ENCODE data around the gene LARGE1. TPM values are rescaled to one million over a fixed set of nuclear protein-coding genes. Genes with fewer than 3 reads are reported as not detected.

The LARGE1 gene
- total RNA-seq, 1 donor from 2014 or later, result 29.5 TPM

GRCh38 chr22:33578752-33579151 lies 341.5 kb downstream of the LARGE1 start:
- intact Hi-C loops (cut with DNase I), result no loop called here
- Histone ChIP-seq H3K27me3 (no peaks in the 10 kb centered on the region), H3K4me3 (no peak overlapping the region), H3K36me3 (no peaks in the 10 kb centered on the region), H3K4me1 (peaks cover 17% of the 10 kb centered on the region), H3K9me3 (no peaks in the 10 kb centered on the region), H3K27ac (no peak overlapping the region)
- DNase-seq (ENCODE audit: extremely low spot score in 2 of 2), result no peak
- no peak for TF ChIP-seq CTCF (IDR thresholded peaks at IDR 0.05)
- no peak for TF ChIP-seq POLR2AphosphoS5 (IDR thresholded peaks at IDR 0.05; ENCODE audit: insufficient read depth in 1 of 2, low read depth in 1 of 2)
- TF ChIP-seq POLR2A (IDR thresholded peaks at IDR 0.05), result no peak

DNA sequence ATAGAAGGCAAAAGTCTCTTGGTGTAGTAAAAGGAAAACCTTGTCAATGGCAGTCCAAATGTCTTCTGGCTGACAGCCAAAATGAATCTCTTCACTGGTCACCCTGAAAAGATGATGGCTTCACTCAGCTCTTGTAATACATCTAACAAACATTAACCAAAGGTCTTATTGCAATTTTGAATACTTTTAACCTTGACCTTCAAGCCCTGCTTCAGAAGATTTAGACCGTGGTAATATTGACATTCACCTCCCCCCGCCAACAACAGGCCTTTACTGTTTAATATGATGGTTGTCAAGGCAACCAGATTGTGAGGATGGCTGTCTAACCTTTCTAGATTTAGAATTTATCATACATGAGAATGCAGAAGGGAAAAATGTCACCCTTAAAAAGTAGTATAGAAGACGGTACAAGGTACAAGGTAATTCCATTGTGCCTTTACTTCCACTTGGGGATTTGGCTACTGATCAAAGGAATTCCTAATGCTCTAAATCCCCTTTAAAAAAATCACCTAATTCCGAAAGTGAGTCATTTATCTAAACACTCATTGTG lies 342.3 kb downstream of the LARGE1 start:
- DNase-seq (ENCODE audit: extremely low spot score in 2 of 2), result peak in 1 of 2 donors; percentile 5
- Histone ChIP-seq H3K4me3 (no peak overlapping the region), H3K27me3 (no peaks in the 10 kb centered on the region), H3K4me1 (peaks cover 17% of the 10 kb centered on the region), H3K27ac (no peak overlapping the region), H3K36me3 (no peaks in the 10 kb centered on the region), H3K9me3 (no peaks in the 10 kb centered on the region)
- intact Hi-C loops (cut with DNase I), result no loop called here
- TF ChIP-seq POLR2AphosphoS5 (IDR thresholded peaks at IDR 0.05; ENCODE audit: insufficient read depth in 1 of 2, low read depth in 1 of 2) (no peak), CTCF (IDR thresholded peaks at IDR 0.05) (no peak), POLR2A (IDR thresholded peaks at IDR 0.05) (no peak)

GRCh38 chr22:33576205-33576604 lies 344.1 kb downstream of the LARGE1 start:
- intact Hi-C loops (cut with DNase I), result no loop called here

GRCh38 chr22:33575771-33576170 lies 344.5 kb downstream of the LARGE1 start:
- intact Hi-C loops (cut with DNase I), result no loop called here
- Histone ChIP-seq H3K4me3 (no peak overlapping the region), H3K27me3 (no peaks in the 10 kb centered on the region), H3K36me3 (no peaks in the 10 kb centered on the region), H3K9me3 (no peaks in the 10 kb centered on the region), H3K4me1 (peaks cover 17% of the 10 kb centered on the region), H3K27ac (no peak overlapping the region)
- DNase-seq (ENCODE audit: extremely low spot score in 2 of 2), result no peak
- TF ChIP-seq CTCF (IDR thresholded peaks at IDR 0.05), result no peak
- TF ChIP-seq POLR2AphosphoS5 (IDR thresholded peaks at IDR 0.05; ENCODE audit: insufficient read depth in 1 of 2, low read depth in 1 of 2), result no peak
- TF ChIP-seq POLR2A (IDR thresholded peaks at IDR 0.05), result no peak

More at GRCh38 chr22:33576205-33576604, 344.1 kb downstream of the LARGE1 start:
- Histone ChIP-seq H3K4me1 (peaks cover 17% of the 10 kb centered on the region), H3K36me3 (no peaks in the 10 kb centered on the region), H3K27me3 (no peaks in the 10 kb centered on the region), H3K27ac (no peak overlapping the region), H3K9me3 (no peaks in the 10 kb centered on the region), H3K4me3 (no peak overlapping the region)
- no peak for DNase-seq (ENCODE audit: extremely low spot score in 2 of 2)
- TF ChIP-seq POLR2A (IDR thresholded peaks at IDR 0.05) (no peak), CTCF (IDR thresholded peaks at IDR 0.05) (no peak), POLR2AphosphoS5 (IDR thresholded peaks at IDR 0.05; ENCODE audit: insufficient read depth in 1 of 2, low read depth in 1 of 2) (no peak)

DNA sequence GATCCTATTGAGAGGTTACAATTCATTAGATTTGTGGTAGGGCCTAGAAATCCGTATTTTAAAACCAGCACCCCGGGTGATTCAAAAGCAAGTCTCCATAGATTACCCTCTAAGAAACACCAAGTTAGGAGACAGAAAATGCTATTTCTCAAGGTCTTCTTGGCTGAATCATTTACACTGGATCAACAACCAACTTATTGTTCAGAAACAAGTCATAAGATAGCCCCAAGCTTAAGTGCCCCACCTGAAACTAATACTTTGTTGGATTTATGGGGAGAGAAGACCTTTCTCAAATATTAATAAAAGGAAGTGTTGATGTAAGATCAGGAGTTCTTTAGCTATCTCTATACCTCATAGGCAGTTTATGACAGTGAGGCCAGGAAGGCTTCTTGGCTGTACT lies 345.2 kb downstream of the LARGE1 start:
- H3K27ac ChIP-seq, result no peak overlapping the region
- no peak overlapping the region for H3K4me3 ChIP-seq
- H3K27me3 ChIP-seq, result no peaks in the 10 kb centered on the region
- TF ChIP-seq CTCF (IDR thresholded peaks at IDR 0.05) (no peak), POLR2A (IDR thresholded peaks at IDR 0.05) (no peak), POLR2AphosphoS5 (IDR thresholded peaks at IDR 0.05; ENCODE audit: insufficient read depth in 1 of 2, low read depth in 1 of 2) (no peak)
- intact Hi-C loops (cut with DNase I), result no loop called here
- DNase-seq (ENCODE audit: extremely low spot score in 2 of 2), result no peak
- no peaks in the 10 kb centered on the region for H3K9me3 ChIP-seq
- peaks cover 17% of the 10 kb centered on the region for H3K4me1 ChIP-seq
- no peaks in the 10 kb centered on the region for H3K36me3 ChIP-seq
